ENCODE measurements around the gene HIVEP2. TPM values are rescaled to one million over a fixed set of nuclear protein-coding genes. Genes with fewer than 3 reads are reported as not detected.

The HIVEP2 gene
- total and polyA plus RNA-seq, 2 of the 4 experiments (the other 2 are of a cell fraction): 4.3 to 11.3 TPM

DNA sequence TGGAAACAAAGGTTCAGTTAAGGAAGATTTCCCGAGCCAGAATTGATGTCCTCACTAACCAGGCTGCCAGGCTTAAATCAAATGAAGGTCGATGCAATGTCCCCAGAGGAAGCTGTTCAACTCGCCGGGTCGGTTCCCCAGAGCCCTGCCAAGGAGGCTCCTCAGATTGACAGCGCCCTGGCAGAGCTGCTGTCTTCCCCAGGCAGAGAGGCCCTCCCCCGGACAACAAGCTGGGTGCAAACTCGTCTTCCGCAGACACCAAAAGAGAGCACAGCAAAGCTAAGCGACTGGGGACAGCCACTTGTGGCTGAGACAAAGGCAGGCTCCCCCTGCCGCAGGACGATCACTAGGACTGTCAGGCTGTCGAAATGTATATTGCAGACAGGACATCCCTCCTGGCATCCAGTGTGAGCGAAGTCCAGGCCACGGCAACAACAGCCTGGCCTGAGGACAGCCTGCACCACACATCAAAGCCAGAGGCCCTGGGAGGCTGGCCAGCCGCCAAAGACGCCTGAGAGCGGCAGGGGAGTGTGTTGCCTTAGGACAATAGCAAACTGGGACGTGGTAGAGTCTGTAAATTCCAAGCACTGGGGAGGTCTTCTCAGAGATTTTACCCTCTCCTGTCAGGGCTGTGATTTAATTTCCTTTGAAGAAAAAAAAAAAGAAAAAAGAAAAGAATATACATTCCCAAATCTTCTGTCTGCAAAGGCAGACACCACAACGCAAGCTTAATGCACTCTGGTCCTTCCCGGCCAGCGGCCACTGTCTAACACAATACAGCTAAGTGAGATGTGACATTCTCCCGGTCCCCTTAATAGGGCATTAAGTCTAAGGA is 99.1 kb downstream of the HIVEP2 start:
- Histone ChIP-seq H3K79me1 (ENCODE audit: low read depth in 1 of 2, low read length in 2 of 2) (peaks cover 23 to 63% of the 10 kb centered on the region in 2 experiments), H4K8ac (ENCODE audit: low read depth in 2 of 2, low read length in 2 of 2) (peak overlapping the region; percentile 3 to 61), H4K5ac (ENCODE audit: low read depth, low read length) (peak overlapping the region; percentile 52), H3K23ac (ENCODE audit: low read depth, low read length) (peak overlapping the region; percentile 40), H3K9ac (ENCODE audit: low read depth, low read length) (peak overlapping the region; percentile 12), H3K4ac (ENCODE audit: low read depth, low read length) (peak overlapping the region; percentile 62), H2BK120ac (ENCODE audit: low read depth, low read length) (peak overlapping the region; percentile 67), H2BK15ac (ENCODE audit: low read depth, low read length) (peak overlapping the region; percentile 2; the same call in 1 of the 3 replicates), H3K27ac (ENCODE audit: insufficient read depth, low read length) (peak overlapping the region; percentile 85), H4K91ac (ENCODE audit: insufficient read depth, low read depth, low read length) (peak overlapping the region; percentile 59), H2BK20ac (ENCODE audit: low read depth, low read length) (peak overlapping the region; percentile 79), H3K9me1 (ENCODE audit: insufficient read depth, low read length) (peaks cover 5% of the 10 kb centered on the region), H2AFZ (replicated peaks; ENCODE audit: low read length, poor library complexity) (peak overlapping the region; percentile 82), H3K18ac (ENCODE audit: low read depth, low read length) (peak overlapping the region; percentile 57), H2AK9ac (replicated peaks; ENCODE audit: low read depth, low read length, poor library complexity) (peak overlapping the region; percentile 0), H2AK5ac (ENCODE audit: low read depth, low read length) (peak overlapping the region; percentile 46; the same call in 1 of the 2 replicates), H3K56ac (ENCODE audit: extremely low read depth, insufficient read depth, low read length) (peak overlapping the region; percentile 52; the same call in 1 of the 2 replicates), H3K36me3 (ENCODE audit: control insufficient read depth, insufficient read depth, low read length) (no peaks in the 10 kb centered on the region), H3K4me2 (ENCODE audit: low read depth, low read length) (peak overlapping the region; percentile 81), H4K20me1 (ENCODE audit: insufficient read depth, low read length) (peaks cover 4% of the 10 kb centered on the region; the same call in 1 of the 2 replicates), H3K27me3 (ENCODE audit: control insufficient read depth, insufficient read depth, low read length) (no peaks in the 10 kb centered on the region), H3K9me3 (ENCODE audit: control insufficient read depth, insufficient read depth, low read length) (no peaks in the 10 kb centered on the region), H3K14ac (replicated peaks; ENCODE audit: low read depth, low read length) (peak overlapping the region; percentile 65), H2BK5ac (ENCODE audit: low read depth, low read length, poor library complexity, severe bottlenecking) (peak overlapping the region; percentile 84), H3K4me1 (ENCODE audit: control insufficient read depth, insufficient read depth, low read length) (peaks cover 20% of the 10 kb centered on the region), H3K4me3 (ENCODE audit: insufficient read depth, low read depth, low read length) (peak overlapping the region; percentile 2; the same call in 1 of the 2 replicates)
- peak; percentile 53 for ATAC-seq (ENCODE audit: low read depth)
- WGBS, 2 experiments (ENCODE audit: extremely low coverage in 2 of 2, insufficient read length in 1 of 2): 8% methylated on average over 9 of the region's 23 CpGs; no CpG with 5 or more reads in 1 of the 2 experiments
- dilution Hi-C loops (cut with HindIII; ENCODE audit: low sequenced_read_pairs, unreplicated experiment) (no loop called here), in situ Hi-C loops (cut with MboI; ENCODE audit: low sequenced_read_pairs) (no loop called here), intact Hi-C loops (cut with micrococcal nuclease) (loop anchor here (2.0 to 5.0 kb wide), 2 partner anchors 81 to 99 kb away; partner anchors contain the start of gene HIVEP2)
- CTCF ChIA-PET: no interaction called here
- BruUV-seq (replicated peaks): no TSS peak
- peak; percentile 0; the same call in 1 of the 2 replicates for TF ChIP-seq POLR2A (IDR thresholded peaks at IDR 0.05; ENCODE audit: low read depth, low read length)
- TF ChIP-seq, protein P1, sequence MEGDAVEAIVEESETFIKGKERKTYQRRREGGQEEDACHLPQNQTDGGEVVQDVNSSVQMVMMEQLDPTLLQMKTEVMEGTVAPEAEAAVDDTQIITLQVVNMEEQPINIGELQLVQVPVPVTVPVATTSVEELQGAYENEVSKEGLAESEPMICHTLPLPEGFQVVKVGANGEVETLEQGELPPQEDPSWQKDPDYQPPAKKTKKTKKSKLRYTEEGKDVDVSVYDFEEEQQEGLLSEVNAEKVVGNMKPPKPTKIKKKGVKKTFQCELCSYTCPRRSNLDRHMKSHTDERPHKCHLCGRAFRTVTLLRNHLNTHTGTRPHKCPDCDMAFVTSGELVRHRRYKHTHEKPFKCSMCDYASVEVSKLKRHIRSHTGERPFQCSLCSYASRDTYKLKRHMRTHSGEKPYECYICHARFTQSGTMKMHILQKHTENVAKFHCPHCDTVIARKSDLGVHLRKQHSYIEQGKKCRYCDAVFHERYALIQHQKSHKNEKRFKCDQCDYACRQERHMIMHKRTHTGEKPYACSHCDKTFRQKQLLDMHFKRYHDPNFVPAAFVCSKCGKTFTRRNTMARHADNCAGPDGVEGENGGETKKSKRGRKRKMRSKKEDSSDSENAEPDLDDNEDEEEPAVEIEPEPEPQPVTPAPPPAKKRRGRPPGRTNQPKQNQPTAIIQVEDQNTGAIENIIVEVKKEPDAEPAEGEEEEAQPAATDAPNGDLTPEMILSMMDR (conservative IDR thresholded peaks at IDR 0.05; ENCODE audit: low read depth, low read length): no peak
- POLR2A ChIA-PET (ENCODE audit: unreplicated experiment): no interaction called here
- peak; percentile 70 for DNase-seq
